Stimulated activated CD8-positive, alpha-beta memory T cell treated with anti-CD3 and anti-CD28 coated beads, Interleukin-15, amount 100 ng/mL, for 48 hours (primary cell): Measurements from ENCODE around the gene DST.

Source experiments
- DNase-seq, 2 donors: peaks; one replicate each; pipeline ENCODE4 v3.0.0-alpha.2; 2020; ENCODE audit warnings: low read depth in 2 of 2

DST gene

GRCh38 chr6:56435754-56436153, 206.9 kb downstream of the DST start:
- no peak for DNase-seq

- no peak for DNase-seq
Observed at GRCh38 chr6:56435326-56435725, 207.4 kb downstream of the DST start.

DNA sequence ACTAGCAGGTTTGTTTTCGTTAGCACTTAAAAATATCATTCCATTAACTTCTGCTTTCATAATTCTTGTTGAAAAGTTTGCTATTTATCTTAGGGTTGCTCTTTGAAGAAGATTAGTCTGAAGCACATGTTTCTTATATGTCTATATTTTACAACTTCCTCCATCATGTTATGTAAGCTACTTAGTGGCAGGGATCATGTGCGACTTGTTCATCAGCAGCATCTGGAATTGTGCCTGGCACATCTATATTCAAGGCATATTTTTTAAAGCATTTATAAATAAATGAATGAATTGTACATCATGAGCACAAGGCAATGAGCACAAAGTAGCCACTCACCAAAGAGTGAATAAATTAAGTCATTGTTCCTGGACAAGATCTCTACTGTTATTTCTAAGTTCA, 208.1 kb downstream of the DST start:
- DNase-seq: no peak

DNA sequence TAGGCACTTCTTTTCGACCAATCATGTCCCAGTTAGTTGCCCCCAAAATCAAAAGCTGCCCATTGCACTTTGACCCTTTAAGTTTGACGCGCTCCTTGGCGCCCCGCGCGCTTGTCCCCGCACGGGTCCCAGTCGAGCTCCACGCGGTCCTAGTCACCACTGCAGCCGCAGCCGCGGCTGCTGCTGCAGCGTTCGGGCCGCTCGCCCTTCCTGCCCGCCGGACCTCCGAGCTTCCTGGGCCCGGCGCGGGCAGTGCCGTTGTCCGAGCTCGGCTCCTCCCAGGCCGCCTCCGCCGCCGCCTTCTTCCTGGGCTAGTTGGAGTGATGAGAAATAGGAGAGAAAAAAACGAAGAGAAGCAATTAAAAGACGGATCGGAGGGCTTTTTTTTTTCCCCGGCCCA, 209.6 kb downstream of the DST start:
- no peak for DNase-seq

- no peak for DNase-seq
Observed at GRCh38 chr6:56432194-56432593, 210.5 kb downstream of the DST start.

DNA sequence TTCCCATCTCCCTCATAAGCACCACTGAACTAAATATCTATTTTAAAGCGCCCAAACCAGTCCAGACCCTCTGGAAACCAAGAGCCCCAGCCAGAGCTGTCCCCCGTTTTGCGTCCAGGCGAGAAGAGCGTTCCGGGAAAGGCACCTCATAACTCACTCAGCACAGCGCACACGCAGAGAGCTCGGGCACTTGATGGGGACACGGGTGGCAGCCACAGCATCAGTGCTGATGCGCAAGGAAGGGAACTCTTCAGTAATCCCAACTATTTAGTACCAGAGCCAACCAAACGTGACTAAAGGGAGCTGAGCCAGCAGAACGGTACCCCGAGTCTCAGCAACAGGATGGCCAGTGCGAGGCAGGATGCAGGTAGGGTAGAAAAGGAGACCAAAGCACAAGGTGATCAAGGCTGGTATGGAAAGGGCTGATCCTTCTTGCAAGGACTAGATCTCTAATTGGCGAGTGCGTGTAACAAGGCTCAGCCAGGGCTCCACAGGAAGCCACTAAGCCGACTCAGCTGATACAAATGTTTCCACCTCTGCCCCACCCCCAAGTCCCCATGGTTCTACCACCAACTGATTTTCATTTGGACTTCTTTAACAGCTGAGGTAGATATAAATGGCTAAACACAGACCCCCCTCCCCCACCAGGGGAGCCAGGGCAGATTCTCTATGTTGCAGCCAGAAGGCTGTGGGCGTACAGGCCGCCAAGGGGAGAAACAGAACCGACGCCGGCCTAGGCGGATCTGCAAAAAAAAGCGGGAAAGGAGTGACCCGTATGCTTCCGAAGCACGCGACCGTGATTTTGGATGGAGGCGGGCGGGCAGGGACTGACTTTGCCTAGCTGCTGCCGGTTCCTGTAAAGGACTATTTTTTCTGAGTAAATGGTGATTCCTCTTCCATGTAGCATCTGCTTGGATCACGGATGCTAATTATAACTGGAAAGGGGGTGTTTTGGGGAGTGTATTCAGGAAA, 211.8 kb downstream of the DST start:
- no peak for DNase-seq

GRCh38 chr6:56424542-56425083, 218.1 kb downstream of the DST start:
- no peak for DNase-seq

GRCh38 chr6:56424064-56424463, 218.6 kb downstream of the DST start:
- no peak for DNase-seq

- no peak for DNase-seq
Observed at GRCh38 chr6:56420296-56420695, 222.4 kb downstream of the DST start.

- no peak for DNase-seq
Observed at GRCh38 chr6:56419191-56419590, 223.5 kb downstream of the DST start.

DNA sequence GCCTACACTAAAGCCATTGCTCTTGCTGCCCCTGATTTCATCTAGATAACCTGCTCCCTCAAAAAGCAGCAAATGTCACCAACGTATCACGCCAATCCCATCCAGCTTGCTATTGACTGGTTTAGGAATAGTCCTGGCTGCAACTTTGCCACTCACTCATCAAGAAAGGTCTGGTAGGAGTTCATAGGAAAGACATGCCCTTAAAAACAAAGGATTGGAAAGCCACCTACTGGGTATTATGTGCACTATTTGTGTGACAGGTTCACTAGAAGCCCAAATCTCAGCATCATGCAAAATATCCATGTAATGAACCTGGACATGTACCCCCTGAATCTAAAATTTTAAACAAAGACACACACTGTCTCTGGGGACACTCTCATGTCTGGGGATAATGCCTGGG, 224.9 kb downstream of the DST start:
- DNase-seq: no peak

- no peak for DNase-seq
Observed at GRCh38 chr6:56416247-56416646, 226.4 kb downstream of the DST start.

DNA sequence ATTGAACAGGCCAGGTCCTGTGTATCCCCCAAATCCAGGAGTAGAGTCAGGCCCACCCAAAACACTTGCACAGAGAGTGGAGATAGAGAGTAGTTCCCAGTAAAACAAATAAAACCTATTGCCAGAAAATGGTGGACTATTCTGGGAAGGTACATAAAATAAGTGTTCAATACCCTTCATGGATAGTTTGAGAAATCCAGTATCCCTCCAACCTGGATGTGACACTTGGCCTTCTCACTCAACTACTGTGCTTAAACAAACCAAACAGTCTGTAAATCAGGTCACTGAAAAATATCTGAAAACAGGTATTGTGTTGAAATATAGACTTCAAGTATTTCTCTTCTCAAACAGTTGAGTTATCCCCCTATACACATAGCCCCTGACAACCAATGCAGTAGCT, 233.7 kb downstream of the DST start:
- no peak for DNase-seq
